SK-N-SH treated with all-trans-retinoic acid at 6 μM for 48 hours (cell line): ENCODE data around the gene ZC3H14.

Experiments
- ATAC-seq: fragments of 200-7000 bp; cut with Tn5 transposase; 3 replicates; pipeline ENCODE4 v1.9.1; 2020; ENCODE audit warnings: mild to moderate bottlenecking, moderate library complexity
- ARNTL ChIP-seq: fragments of 450-650 bp; formaldehyde crosslinking; IDR thresholded peaks from 2 replicates; pipeline ENCODE4 v1.5.0; 2020; ENCODE audit warnings: low read depth, mild to moderate bottlenecking, moderate library complexity, borderline replicate concordance
- BACH2 ChIP-seq: fragments of 250-450 bp; sonication (Bioruptor Pico); IDR thresholded peaks from 2 replicates; pipeline ENCODE4 v1.9.0; 2021; ENCODE audit warnings: mild to moderate bottlenecking, borderline replicate concordance
- CREB5 ChIP-seq: fragments of 250-450 bp; sonication (Bioruptor Pico); IDR thresholded peaks from 2 replicates; pipeline ENCODE4 v1.5.1; 2020; ENCODE audit warnings: low read depth, mild to moderate bottlenecking, moderate library complexity
- CSDC2 ChIP-seq: fragments of 250-450 bp; sonication (Bioruptor Pico); IDR thresholded peaks from 2 replicates; pipeline ENCODE4 v1.5.0; 2020; ENCODE audit warnings: mild to moderate bottlenecking, moderate library complexity
- CSRNP3 ChIP-seq: fragments of 250-450 bp; sonication (Bioruptor Pico); IDR thresholded peaks from 2 replicates; pipeline ENCODE4 v1.5.1; 2021; ENCODE audit warnings: mild to moderate bottlenecking, moderate library complexity
- ESRRG ChIP-seq: fragments of 250-450 bp; sonication (Bioruptor Pico); IDR thresholded peaks from 2 replicates; pipeline ENCODE4 v1.6.1; 2021; ENCODE audit warnings: mild to moderate bottlenecking
- GLIS3 ChIP-seq: fragments of 250-450 bp; sonication (Bioruptor Pico); IDR thresholded peaks from 2 replicates; pipeline ENCODE4 v1.5.0; 2020; ENCODE audit warnings: mild to moderate bottlenecking, moderate library complexity
- ISL1 ChIP-seq: fragments of 250-450 bp; sonication (Bioruptor Pico); IDR thresholded peaks from 2 replicates; pipeline ENCODE4 v2.1.2; 2022; ENCODE audit warnings: mild to moderate bottlenecking, moderate library complexity
- OSR1 ChIP-seq: fragments of 250-450 bp; sonication (Bioruptor Pico); IDR thresholded peaks from 2 replicates; pipeline ENCODE4 v1.8.0; 2022; ENCODE audit warnings: moderate library complexity, mild to moderate bottlenecking, inconsistent platforms
- POU6F1 ChIP-seq: fragments of 250-450 bp; sonication (Bioruptor Pico); IDR thresholded peaks from 2 replicates; pipeline ENCODE4 v1.8.0; 2021; ENCODE audit warnings: low read depth, mild to moderate bottlenecking, moderate library complexity, borderline replicate concordance
- PPARA ChIP-seq: fragments of 250-450 bp; sonication (Bioruptor Pico); IDR thresholded peaks from 2 replicates; pipeline ENCODE4 v1.5.0; 2020; ENCODE audit warnings: mild to moderate bottlenecking, borderline replicate concordance
- RARB ChIP-seq: fragments of 250-450 bp; sonication (Bioruptor Pico); IDR thresholded peaks from 2 replicates; pipeline ENCODE4 v1.8.0; 2021; ENCODE audit warnings: mild to moderate bottlenecking, moderate library complexity
- SNAI2 ChIP-seq: fragments of 250-450 bp; sonication (Bioruptor Pico); IDR thresholded peaks from 2 replicates; pipeline ENCODE4 v1.5.0; 2020; ENCODE audit warnings: mild to moderate bottlenecking, moderate library complexity
- TCF4 ChIP-seq: fragments of 250-450 bp; sonication (Bioruptor Pico); IDR thresholded peaks from 2 replicates; pipeline ENCODE4 v1.8.0; 2021; ENCODE audit warnings: mild to moderate bottlenecking, moderate library complexity, borderline replicate concordance
- TOX ChIP-seq: fragments of 250-450 bp; sonication (Bioruptor Pico); IDR thresholded peaks from 2 replicates; pipeline ENCODE4 v1.8.0; 2021; ENCODE audit warnings: mild to moderate bottlenecking, moderate library complexity, borderline replicate concordance
- TSHZ2 ChIP-seq: fragments of 250-450 bp; sonication (Bioruptor Pico); IDR thresholded peaks from 2 replicates; pipeline ENCODE4 v1.5.0; 2020; ENCODE audit warnings: mild to moderate bottlenecking, moderate library complexity
- ZC3H10 ChIP-seq: fragments of 250-450 bp; sonication (Bioruptor Pico); IDR thresholded peaks from 2 replicates; pipeline ENCODE4 v1.5.1; 2021; ENCODE audit warnings: mild to moderate bottlenecking, moderate library complexity
- ZFP3 ChIP-seq: fragments of 250-450 bp; sonication (Bioruptor Pico); IDR thresholded peaks from 2 replicates; pipeline ENCODE4 v1.5.0; 2020; ENCODE audit warnings: mild to moderate bottlenecking, moderate library complexity
- ZFP30 ChIP-seq: fragments of 450-650 bp; formaldehyde crosslinking; IDR thresholded peaks from 2 replicates; pipeline ENCODE4 v1.5.0; 2022; ENCODE audit warnings: mild to moderate bottlenecking, moderate library complexity
- ZNF70 ChIP-seq: fragments of 450-650 bp; formaldehyde crosslinking; IDR thresholded peaks from 2 replicates; pipeline ENCODE4 v1.5.0; 2020; ENCODE audit warnings: mild to moderate bottlenecking, moderate library complexity
- ZNF8 ChIP-seq: fragments of 450-650 bp; formaldehyde crosslinking; IDR thresholded peaks from 2 replicates; pipeline ENCODE4 v1.5.0; 2020; ENCODE audit warnings: mild to moderate bottlenecking, moderate library complexity

ZC3H14 gene

GRCh38 chr14:88612981-88613380 is 50.1 kb downstream of the ZC3H14 start:
- TF ChIP-seq CSDC2 (CRISPR knock-in tag) (no peak), ARNTL (CRISPR knock-in tag) (no peak), GLIS3 (CRISPR knock-in tag) (no peak), PPARA (CRISPR knock-in tag) (no peak), TCF4 (CRISPR knock-in tag) (no peak), BACH2 (CRISPR knock-in tag) (no peak), ZC3H10 (CRISPR knock-in tag) (no peak), ESRRG (CRISPR knock-in tag) (no peak), TOX (CRISPR knock-in tag) (no peak), ZFP30 (no peak), ISL1 (no peak), CREB5 (no peak)
- TF ChIP-seq, all 23 proteins: peak for 0
- no peak for ATAC-seq

- ATAC-seq, result no peak; the same call in 2 of the 3 replicates
- no peak for TF ChIP-seq ISL1
- TF ChIP-seq RARB (CRISPR knock-in tag), result no peak
- no peak for TF ChIP-seq CSDC2 (CRISPR knock-in tag)
- no peak for TF ChIP-seq BACH2 (CRISPR knock-in tag)
- TF ChIP-seq POU6F1 (CRISPR knock-in tag), result no peak
- TF ChIP-seq ZC3H10 (CRISPR knock-in tag), result no peak
- TF ChIP-seq ESRRG (CRISPR knock-in tag), result no peak
- no peak for TF ChIP-seq PPARA (CRISPR knock-in tag)
- no peak for TF ChIP-seq ZNF8 (CRISPR knock-in tag)
- no peak for TF ChIP-seq SNAI2
- no peak for TF ChIP-seq OSR1 (CRISPR knock-in tag)
- no peak for TF ChIP-seq CSRNP3 (CRISPR knock-in tag)
- TF ChIP-seq TSHZ2 (CRISPR knock-in tag), result no peak
- TF ChIP-seq ZNF70 (CRISPR knock-in tag), result no peak
- no peak for TF ChIP-seq TCF4 (CRISPR knock-in tag)
- no peak for TF ChIP-seq ZFP30
- no peak for TF ChIP-seq ZFP3 (CRISPR knock-in tag)
These were observed 50.7 kb downstream of the ZC3H14 start for GRCh38 chr14:88613552-88614010.

GRCh38 chr14:88614218-88614907 is 51.5 kb downstream of the ZC3H14 start:
- peak; percentile 82 for ATAC-seq
- TF ChIP-seq CREB5 (no peak), POU6F1 (CRISPR knock-in tag) (no peak), CSRNP3 (CRISPR knock-in tag) (no peak), ISL1 (peak; percentile 65), TSHZ2 (CRISPR knock-in tag) (no peak)
